ENCODE measurements around the gene TMBIM4. TPM values are rescaled to one million over a fixed set of nuclear protein-coding genes. Genes with fewer than 3 reads are reported as not detected.

The TMBIM4 gene
- polyA plus RNA-seq, 1 of the 3 experiments (the other 2 are of a cell fraction), result 68.5 TPM

- H3K36me3 ChIP-seq (replicated peaks in 1 of 2; ENCODE audit: control insufficient read depth in 1 of 2, insufficient read depth in 2 of 2, low read length in 1 of 2), result peaks cover 67 to 93% of the 10 kb centered on the region in 2 experiments
- H3K9me2 ChIP-seq, result no peaks in the 10 kb centered on the region
- no peaks in the 10 kb centered on the region for H3K27me3 ChIP-seq (ENCODE audit: insufficient read depth)
- TF ChIP-seq SMC3 (IDR thresholded peaks at IDR 0.05; ENCODE audit: low read depth, low read length), result no peak
- TF ChIP-seq NRF1 (IDR thresholded peaks at IDR 0.05; ENCODE audit: low read depth, low read length), result no peak
- TF ChIP-seq, protein P1, sequence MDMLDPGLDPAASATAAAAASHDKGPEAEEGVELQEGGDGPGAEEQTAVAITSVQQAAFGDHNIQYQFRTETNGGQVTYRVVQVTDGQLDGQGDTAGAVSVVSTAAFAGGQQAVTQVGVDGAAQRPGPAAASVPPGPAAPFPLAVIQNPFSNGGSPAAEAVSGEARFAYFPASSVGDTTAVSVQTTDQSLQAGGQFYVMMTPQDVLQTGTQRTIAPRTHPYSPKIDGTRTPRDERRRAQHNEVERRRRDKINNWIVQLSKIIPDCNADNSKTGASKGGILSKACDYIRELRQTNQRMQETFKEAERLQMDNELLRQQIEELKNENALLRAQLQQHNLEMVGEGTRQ (IDR thresholded peaks at IDR 0.05; ENCODE audit: borderline replicate concordance, low read depth, low read length), result no peak
- no peak for TF ChIP-seq FOSL2 (IDR thresholded peaks at IDR 0.05; ENCODE audit: borderline replicate concordance, low read depth)
- no peak for TF ChIP-seq TAF1 (IDR thresholded peaks at IDR 0.05; ENCODE audit: borderline replicate concordance, low read depth, low read length)
- TF ChIP-seq FOXM1 (IDR thresholded peaks at IDR 0.05; ENCODE audit: low read depth), result no peak
- TF ChIP-seq RCOR1 (IDR thresholded peaks at IDR 0.05; ENCODE audit: low read length), result no peak
- peaks cover 38% of the 10 kb centered on the region for H3K9me3 ChIP-seq
- peaks cover 24% of the 10 kb centered on the region for H3F3A ChIP-seq (replicated peaks; ENCODE audit: insufficient read depth)
- H4K20me1 ChIP-seq (ENCODE audit: insufficient read depth), result no peaks in the 10 kb centered on the region
- CTCF ChIA-PET, result interaction anchor here (0.8 kb wide), 1 partner anchor 33 kb away, joined by 3 read pairs; no protein-coding TSS in a partner anchor
- peaks cover 16% of the 10 kb centered on the region; the same call in 1 of the 2 replicates for H3K79me2 ChIP-seq (ENCODE audit: insufficient read depth)
- no peak overlapping the region for H2AFZ ChIP-seq (ENCODE audit: low read depth)
- H3K4me2 ChIP-seq, result no peak overlapping the region
- H3K4me3 ChIP-seq (ENCODE audit: low read depth in 2 of 2, low read length in 1 of 2), result no peak overlapping the region
- no peak overlapping the region for H3K27ac ChIP-seq (ENCODE audit: low read depth in 2 of 2, low read length in 1 of 2)
- no peaks in the 10 kb centered on the region; a peak in 1 of 4 replicates for H3K4me1 ChIP-seq (ENCODE audit: control insufficient read depth in 1 of 2, insufficient read depth in 2 of 2, low read depth in 1 of 2, low read length in 1 of 2)
- no peak overlapping the region for H3K9ac ChIP-seq
- POLR2A ChIA-PET, result no interaction called here
- DNase-seq, result no peak
Measured at GRCh38 chr12:66140731-66141130, 29.1 kb downstream of the TMBIM4 start.

DNA sequence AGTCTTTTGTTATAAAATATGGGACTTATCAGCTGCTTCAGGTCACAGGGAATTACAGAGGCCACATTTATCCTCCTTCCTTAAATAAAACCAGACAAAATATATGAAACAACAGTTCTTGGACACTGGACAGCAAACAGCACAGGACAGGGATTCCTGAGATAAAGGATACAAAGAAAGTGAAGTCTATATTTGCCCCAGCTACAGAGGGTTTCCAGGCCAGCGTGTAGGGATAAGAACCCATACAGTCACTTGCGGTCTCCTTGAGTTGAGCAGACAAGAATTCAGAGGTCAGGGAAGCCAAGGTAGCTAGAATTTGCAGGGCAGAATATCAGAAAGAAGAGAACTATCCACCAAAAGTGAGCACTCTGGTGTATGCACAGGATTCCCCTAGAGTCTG is 30.5 kb downstream of the TMBIM4 start:
- TF ChIP-seq GATA2 (CRISPR knock-in tag; IDR thresholded peaks at IDR 0.05), result no peak
- no peak for TF ChIP-seq SIN3A (IDR thresholded peaks at IDR 0.05; ENCODE audit: borderline replicate concordance, low read depth, low read length)
- TF ChIP-seq, protein P2, sequence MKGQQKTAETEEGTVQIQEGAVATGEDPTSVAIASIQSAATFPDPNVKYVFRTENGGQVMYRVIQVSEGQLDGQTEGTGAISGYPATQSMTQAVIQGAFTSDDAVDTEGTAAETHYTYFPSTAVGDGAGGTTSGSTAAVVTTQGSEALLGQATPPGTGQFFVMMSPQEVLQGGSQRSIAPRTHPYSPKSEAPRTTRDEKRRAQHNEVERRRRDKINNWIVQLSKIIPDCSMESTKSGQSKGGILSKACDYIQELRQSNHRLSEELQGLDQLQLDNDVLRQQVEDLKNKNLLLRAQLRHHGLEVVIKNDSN (IDR thresholded peaks at IDR 0.05; ENCODE audit: borderline replicate concordance, low read depth), result no peak
- TF ChIP-seq, protein P1 (IDR thresholded peaks at IDR 0.05; ENCODE audit: borderline replicate concordance, low read depth, low read length), result no peak
- TF ChIP-seq RFX5 (IDR thresholded peaks at IDR 0.05; ENCODE audit: low read length), result no peak
- no peak for TF ChIP-seq MEF2A (IDR thresholded peaks at IDR 0.05; ENCODE audit: borderline replicate concordance, low read depth)
- no peak for TF ChIP-seq EP300 (IDR thresholded peaks at IDR 0.05; ENCODE audit: borderline replicate concordance in 1 of 2, low read depth in 1 of 2, low read length in 1 of 2)
- TF ChIP-seq NFIC (IDR thresholded peaks at IDR 0.05; ENCODE audit: borderline replicate concordance), result no peak
- TF ChIP-seq GABPA (IDR thresholded peaks at IDR 0.05; ENCODE audit: low read depth), result no peak
- TF ChIP-seq RXRA (IDR thresholded peaks at IDR 0.05; ENCODE audit: borderline replicate concordance, low read depth), result no peak
- no peak for TF ChIP-seq ZBTB33 (IDR thresholded peaks at IDR 0.05; ENCODE audit: borderline replicate concordance, low read depth)
- TF ChIP-seq IRF3 (IDR thresholded peaks at IDR 0.05; ENCODE audit: low read depth, low read length), result no peak
- TF ChIP-seq CHD2 (IDR thresholded peaks at IDR 0.05; ENCODE audit: low read length, partially characterized antibody), result no peak
- no peak for DNase-seq
- ChIA-PET CTCF (no interaction called here), POLR2A (no interaction called here)
- Histone ChIP-seq H4K20me1 (ENCODE audit: insufficient read depth) (no peaks in the 10 kb centered on the region), H2AFZ (ENCODE audit: low read depth) (no peak overlapping the region), H3K4me3 (ENCODE audit: low read depth in 2 of 2, low read length in 1 of 2) (no peak overlapping the region), H3F3A (replicated peaks; ENCODE audit: insufficient read depth) (peaks cover 20% of the 10 kb centered on the region), H3K27ac (ENCODE audit: low read depth in 2 of 2, low read length in 1 of 2) (no peak overlapping the region), H3K9me3 (peaks cover 38% of the 10 kb centered on the region), H3K79me2 (ENCODE audit: insufficient read depth) (peaks cover 16% of the 10 kb centered on the region; the same call in 1 of the 2 replicates), H3K4me2 (no peak overlapping the region), H3K9me2 (no peaks in the 10 kb centered on the region), H3K4me1 (ENCODE audit: control insufficient read depth in 1 of 2, insufficient read depth in 2 of 2, low read depth in 1 of 2, low read length in 1 of 2) (no peaks in the 10 kb centered on the region), H3K36me3 (replicated peaks in 1 of 2; ENCODE audit: control insufficient read depth in 1 of 2, insufficient read depth in 2 of 2, low read length in 1 of 2) (peaks cover 58 to 82% of the 10 kb centered on the region in 2 experiments), H3K9ac (no peak overlapping the region), H3K27me3 (ENCODE audit: insufficient read depth) (no peaks in the 10 kb centered on the region)
- 95% methylated on average over 2 of the region's 2 CpGs for WGBS (ENCODE audit: low lambda C conversion rate)
